GM12875 (cell line): Measurements from ENCODE around the gene CFH.

Experiments used
- H3K4me3 ChIP-seq: one replicate; pipeline ENCODE4 v1.5.1; 2011; ENCODE audit warnings: low read depth, low read length, control low read depth
- CTCF ChIP-seq: IDR thresholded peaks from 2 replicates; pipeline ENCODE4 v1.5.1; 2011; ENCODE audit warnings: low read depth, mild to moderate bottlenecking, control low read depth, inconsistent platforms, low read length, moderate library complexity, borderline replicate concordance; ENCODE audit not compliant: insufficient read depth

The CFH gene

GRCh38 chr1:196661345-196661744 is 9.5 kb downstream of the CFH start:
- H3K4me3 ChIP-seq, result no peak overlapping the region
- no peak for TF ChIP-seq CTCF

GRCh38 chr1:196667131-196667530 is 15.3 kb downstream of the CFH start:
- TF ChIP-seq CTCF, result no peak
- H3K4me3 ChIP-seq, result no peak overlapping the region

GRCh38 chr1:196669051-196669450 is 17.2 kb downstream of the CFH start:
- TF ChIP-seq CTCF, result no peak

GRCh38 chr1:196669693-196670092 is 17.9 kb downstream of the CFH start:
- no peak for TF ChIP-seq CTCF
- H3K4me3 ChIP-seq, result no peak overlapping the region

More at GRCh38 chr1:196669051-196669450, 17.2 kb downstream of the CFH start:
- H3K4me3 ChIP-seq, result no peak overlapping the region

GRCh38 chr1:196674908-196675307 is 23.1 kb downstream of the CFH start:
- no peak overlapping the region for H3K4me3 ChIP-seq
- no peak for TF ChIP-seq CTCF

- TF ChIP-seq CTCF, result no peak
These were observed 26.1 kb downstream of the CFH start for GRCh38 chr1:196677781-196678509.

GRCh38 chr1:196678510-196678884 is 26.7 kb downstream of the CFH start:
- H3K4me3 ChIP-seq, result no peak overlapping the region
- TF ChIP-seq CTCF, result no peak

More at GRCh38 chr1:196677781-196678509, 26.1 kb downstream of the CFH start:
- no peak overlapping the region for H3K4me3 ChIP-seq
